Measurements from ENCODE around the gene SLC19A3. TPM values are rescaled to one million over a fixed set of nuclear protein-coding genes. Genes with fewer than 3 reads are reported as not detected.
"Not testable (repeated sequence)": the region's sequence is repeated elsewhere in the genome, so short reads cannot be mapped to it uniquely, and the experiment has no call there.

Gene SLC19A3
- total and polyA plus RNA-seq, 2 donors (not counting 3 experiments of a cell fraction or from before 2014, with no cell fraction given) = 0.01 TPM; not detected in 1

DNA sequence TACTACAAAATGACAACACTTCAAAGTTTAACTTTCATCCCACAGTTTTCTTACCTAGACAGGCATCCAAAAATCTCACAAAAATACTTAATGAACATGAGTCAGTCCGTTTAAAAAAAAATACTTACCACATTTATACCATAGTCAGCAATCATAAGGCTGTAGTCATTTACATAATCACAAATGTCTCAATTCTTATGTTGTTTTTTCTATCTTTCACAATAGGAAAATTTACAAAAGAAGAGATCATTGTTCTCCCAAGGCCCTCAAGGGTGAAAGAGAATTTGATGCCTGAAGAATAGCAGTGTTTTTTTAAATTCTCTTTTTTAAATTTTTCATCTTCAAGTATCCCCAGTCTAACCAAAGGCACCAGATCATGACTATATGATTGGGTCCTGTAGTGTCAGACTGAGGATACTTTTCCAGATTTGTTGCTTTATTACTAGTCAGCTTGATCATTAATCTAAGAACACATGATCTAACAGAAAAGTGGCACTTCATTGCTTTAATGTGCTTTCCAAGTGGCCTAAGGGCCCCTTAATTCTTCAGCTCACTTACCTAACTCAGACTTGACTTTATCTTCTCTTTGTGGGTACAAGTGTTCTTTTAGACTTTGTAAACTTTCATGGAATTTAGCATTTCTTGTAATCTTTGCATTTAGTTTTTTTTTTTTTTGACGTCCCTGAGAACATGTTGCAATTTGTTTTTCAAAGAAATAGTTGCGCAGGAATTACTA lies 46.5 kb downstream of the SLC19A3 start:
- Histone ChIP-seq H3K27ac (ENCODE audit: insufficient read depth, low read depth, low read length) (no peak overlapping the region), H3K79me2 (ENCODE audit: control insufficient read depth, insufficient read depth, low read length) (no peaks in the 10 kb centered on the region), H3K36me3 (ENCODE audit: control insufficient read depth in 2 of 2, extremely low read depth in 1 of 2, insufficient read depth in 2 of 2, low read length in 2 of 2) (no peaks in the 10 kb centered on the region), H4K20me1 (replicated peaks; ENCODE audit: control insufficient read depth, extremely low read depth, insufficient read depth, low read length) (no peaks in the 10 kb centered on the region), H2AFZ (ENCODE audit: low read depth, low read length) (no peak overlapping the region), H3K9me3 (replicated peaks; ENCODE audit: control insufficient read depth, insufficient read depth, low read length) (no peaks in the 10 kb centered on the region), H3K27me3 (ENCODE audit: control insufficient read depth in 2 of 2, insufficient read depth in 2 of 2, low read length in 2 of 2) (no peaks in the 10 kb centered on the region), H3K9ac (replicated peaks; ENCODE audit: extremely low read depth, insufficient read depth, low read length) (no peak overlapping the region), H3K4me1 (ENCODE audit: control insufficient read depth, extremely low read depth, insufficient read depth, low read length) (no peaks in the 10 kb centered on the region), H3K4me2 (ENCODE audit: insufficient read depth, low read length) (no peak overlapping the region), H3K9me1 (replicated peaks; ENCODE audit: control insufficient read depth, extremely low read depth, insufficient read depth, low read length) (no peaks in the 10 kb centered on the region), H3K4me3 (replicated peaks in 1 of 3; ENCODE audit: insufficient read depth in 1 of 3, low read depth in 1 of 3, low read length in 3 of 3) (no peak overlapping the region)
- no peak for DNase-seq (ENCODE audit: low read depth, low spot score)
- CTCF ChIA-PET = interaction anchor here (0.6 to 1.8 kb wide), 2 partner anchors 13 to 69 kb away, joined by 3 to 13 read pairs; no protein-coding TSS in a partner anchor
- intact Hi-C loops (cut with micrococcal nuclease) = no loop called here
- POLR2A ChIA-PET = no interaction called here
- TF ChIP-seq, protein P1, sequence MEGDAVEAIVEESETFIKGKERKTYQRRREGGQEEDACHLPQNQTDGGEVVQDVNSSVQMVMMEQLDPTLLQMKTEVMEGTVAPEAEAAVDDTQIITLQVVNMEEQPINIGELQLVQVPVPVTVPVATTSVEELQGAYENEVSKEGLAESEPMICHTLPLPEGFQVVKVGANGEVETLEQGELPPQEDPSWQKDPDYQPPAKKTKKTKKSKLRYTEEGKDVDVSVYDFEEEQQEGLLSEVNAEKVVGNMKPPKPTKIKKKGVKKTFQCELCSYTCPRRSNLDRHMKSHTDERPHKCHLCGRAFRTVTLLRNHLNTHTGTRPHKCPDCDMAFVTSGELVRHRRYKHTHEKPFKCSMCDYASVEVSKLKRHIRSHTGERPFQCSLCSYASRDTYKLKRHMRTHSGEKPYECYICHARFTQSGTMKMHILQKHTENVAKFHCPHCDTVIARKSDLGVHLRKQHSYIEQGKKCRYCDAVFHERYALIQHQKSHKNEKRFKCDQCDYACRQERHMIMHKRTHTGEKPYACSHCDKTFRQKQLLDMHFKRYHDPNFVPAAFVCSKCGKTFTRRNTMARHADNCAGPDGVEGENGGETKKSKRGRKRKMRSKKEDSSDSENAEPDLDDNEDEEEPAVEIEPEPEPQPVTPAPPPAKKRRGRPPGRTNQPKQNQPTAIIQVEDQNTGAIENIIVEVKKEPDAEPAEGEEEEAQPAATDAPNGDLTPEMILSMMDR (IDR thresholded peaks at IDR 0.05; ENCODE audit: extremely low read depth in 1 of 2, insufficient read depth in 1 of 2, low read depth in 1 of 2, low read length in 2 of 2) = no peak
- TF ChIP-seq FOS (IDR thresholded peaks at IDR 0.05; ENCODE audit: borderline replicate concordance, insufficient read depth, low read length) = no peak
- TF ChIP-seq GATA2 (IDR thresholded peaks at IDR 0.05; ENCODE audit: insufficient read depth, insufficient read length, low read depth, low read length) = no peak
- TF ChIP-seq MYC (IDR thresholded peaks at IDR 0.05; ENCODE audit: low read depth, low read length) = no peak
- no peak for TF ChIP-seq EZH2 (IDR thresholded peaks at IDR 0.05; ENCODE audit: borderline replicate concordance, low read depth, low read length, severe bottlenecking)
- no peak for TF ChIP-seq POLR2A (IDR thresholded peaks at IDR 0.05; ENCODE audit: low read depth, low read length)
- TF ChIP-seq JUN (IDR thresholded peaks at IDR 0.05; ENCODE audit: borderline replicate concordance, insufficient read depth, insufficient read length, low read depth) = no peak
- TF ChIP-seq, protein P2, sequence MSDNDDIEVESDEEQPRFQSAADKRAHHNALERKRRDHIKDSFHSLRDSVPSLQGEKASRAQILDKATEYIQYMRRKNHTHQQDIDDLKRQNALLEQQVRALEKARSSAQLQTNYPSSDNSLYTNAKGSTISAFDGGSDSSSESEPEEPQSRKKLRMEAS (IDR thresholded peaks at IDR 0.05; ENCODE audit: insufficient read depth, insufficient read length) = no peak
- no peak for TF ChIP-seq POLR2AphosphoS5 (IDR thresholded peaks at IDR 0.05; ENCODE audit: insufficient read depth, low read depth, low read length)
- FAIRE-seq = no peak
- dilution Hi-C loops (cut with MboI; ENCODE audit: extremely low pct_ligation_motif_present, low sequenced_read_pairs) = no loop called here
- no TSS peak for BruUV-seq (replicated peaks)

DNA sequence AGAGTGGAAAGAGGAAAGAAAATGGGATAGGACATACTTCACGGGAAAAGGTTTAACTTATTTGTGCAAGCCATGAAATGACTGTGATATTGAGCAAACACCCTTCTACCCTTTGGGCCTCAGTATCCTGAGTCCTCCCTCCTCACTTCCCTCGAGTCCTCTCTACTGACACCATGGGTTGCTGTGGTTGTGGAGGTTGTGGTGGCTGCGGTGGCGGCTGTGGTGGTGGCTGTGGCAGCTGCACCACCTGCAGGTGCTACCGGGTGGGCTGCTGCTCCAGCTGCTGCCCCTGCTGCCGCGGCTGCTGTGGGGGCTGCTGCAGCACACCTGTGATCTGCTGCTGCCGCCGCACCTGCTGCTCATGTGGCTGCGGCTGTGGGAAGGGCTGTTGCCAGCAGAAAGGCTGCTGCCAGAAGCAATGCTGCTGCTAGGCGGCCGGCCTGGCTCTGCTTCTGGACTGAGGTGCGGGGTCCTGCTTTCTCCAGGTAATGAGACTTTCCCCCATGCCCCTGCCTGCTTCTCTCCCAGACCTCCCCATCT lies 51.1 kb downstream of the SLC19A3 start, which contains the start of gene SCYGR5:
TSS of gene SCYGR5 (plus strand) at position 174 of the 540 bp plus-strand sequence. CDS start at position 174, 0 bp downstream.
- H3K4me2 ChIP-seq (ENCODE audit: insufficient read depth, low read length); POLR2A ChIA-PET; H3K79me2 ChIP-seq (ENCODE audit: control insufficient read depth, insufficient read depth, low read length); BruUV-seq (replicated peaks); H3K9ac ChIP-seq (replicated peaks; ENCODE audit: extremely low read depth, insufficient read depth, low read length); H3K27ac ChIP-seq (ENCODE audit: insufficient read depth, low read depth, low read length); H2AFZ ChIP-seq (ENCODE audit: low read depth, low read length); H3K9me1 ChIP-seq (replicated peaks; ENCODE audit: control insufficient read depth, extremely low read depth, insufficient read depth, low read length); H3K27me3 ChIP-seq (ENCODE audit: control insufficient read depth in 2 of 2, insufficient read depth in 2 of 2, low read length in 2 of 2); FAIRE-seq; H3K9me3 ChIP-seq (replicated peaks; ENCODE audit: control insufficient read depth, insufficient read depth, low read length); DNase-seq (ENCODE audit: low read depth, low spot score); H4K20me1 ChIP-seq (replicated peaks; ENCODE audit: control insufficient read depth, extremely low read depth, insufficient read depth, low read length); H3K4me3 ChIP-seq (replicated peaks in 1 of 3; ENCODE audit: insufficient read depth in 1 of 3, low read depth in 1 of 3, low read length in 3 of 3); dilution Hi-C loops (cut with MboI; ENCODE audit: extremely low pct_ligation_motif_present, low sequenced_read_pairs); H3K36me3 ChIP-seq (ENCODE audit: control insufficient read depth in 2 of 2, extremely low read depth in 1 of 2, insufficient read depth in 2 of 2, low read length in 2 of 2); H3K4me1 ChIP-seq (ENCODE audit: control insufficient read depth, extremely low read depth, insufficient read depth, low read length); intact Hi-C loops (cut with micrococcal nuclease): not testable (repeated sequence)
- CTCF ChIA-PET = interaction anchor here (1.2 to 2.3 kb wide), 2 partner anchors 9 to 99 kb away, joined by 3 to 10 read pairs; no protein-coding TSS in a partner anchor

Measured in endothelial cell of umbilical vein (primary cell).